AG04450 (cell line): ENCODE results near the gene WSB2. TPM values are rescaled to one million over a fixed set of nuclear protein-coding genes. Genes with fewer than 3 reads are reported as not detected.

Source experiments
- CTCF ChIA-PET: fragments of 300-600, 350-600 bp; formaldehyde crosslinking; extraction: SDS; loops from one replicate; lab custom pipeline; 2022; ENCODE audit warnings: antibody characterized with exemption, inconsistent platforms; lab: Charles Lee
- POLR2A ChIA-PET: fragments of 350-600 bp; formaldehyde crosslinking; extraction: SDS; loops from one replicate; lab custom pipeline; 2021; ENCODE audit warnings: antibody characterized with exemption, inconsistent platforms; lab: Yijun Ruan, JAX
- DNase-seq: peaks from one replicate; pipeline ENCODE4 v3.0.0-alpha.2; 2011; ENCODE audit warnings: low read depth, low spot score
- H3K27ac ChIP-seq: one replicate; pipeline ENCODE4 v1.5.1; 2012; ENCODE audit warnings: low read depth, low read length, control low read depth
- H3K27me3 ChIP-seq: one replicate; pipeline ENCODE4 v1.6.0; 2012; ENCODE audit warnings: low read length; ENCODE audit not compliant: control insufficient read depth, insufficient read depth
- H3K4me3 ChIP-seq: 2 replicates; pipeline ENCODE4 v1.5.1; 2011; ENCODE audit warnings: mild to moderate bottlenecking, low read depth, low read length, control low read depth
- H3K9me3 ChIP-seq: 2 replicates; pipeline ENCODE4 v1.5.1; 2012; ENCODE audit warnings: low read length; ENCODE audit not compliant: control insufficient read depth, insufficient read depth
- polyA plus RNA-seq: library from polyadenylated mRNA; depleted of rRNA; stranded (reverse); fragments of >200 nt; gene quantifications from 2 replicates; pipeline ENCODE4 v1.2.3, GENCODE V29; 2011
- TF ChIP-seq, protein P1 (sequence below): IDR thresholded peaks from 2 replicates; pipeline ENCODE4 v1.5.1; 2011; ENCODE audit warnings: low read depth, low read length, control low read depth, inconsistent platforms

WSB2 gene
- polyA plus RNA-seq, 1 experiment: 111 TPM

DNA sequence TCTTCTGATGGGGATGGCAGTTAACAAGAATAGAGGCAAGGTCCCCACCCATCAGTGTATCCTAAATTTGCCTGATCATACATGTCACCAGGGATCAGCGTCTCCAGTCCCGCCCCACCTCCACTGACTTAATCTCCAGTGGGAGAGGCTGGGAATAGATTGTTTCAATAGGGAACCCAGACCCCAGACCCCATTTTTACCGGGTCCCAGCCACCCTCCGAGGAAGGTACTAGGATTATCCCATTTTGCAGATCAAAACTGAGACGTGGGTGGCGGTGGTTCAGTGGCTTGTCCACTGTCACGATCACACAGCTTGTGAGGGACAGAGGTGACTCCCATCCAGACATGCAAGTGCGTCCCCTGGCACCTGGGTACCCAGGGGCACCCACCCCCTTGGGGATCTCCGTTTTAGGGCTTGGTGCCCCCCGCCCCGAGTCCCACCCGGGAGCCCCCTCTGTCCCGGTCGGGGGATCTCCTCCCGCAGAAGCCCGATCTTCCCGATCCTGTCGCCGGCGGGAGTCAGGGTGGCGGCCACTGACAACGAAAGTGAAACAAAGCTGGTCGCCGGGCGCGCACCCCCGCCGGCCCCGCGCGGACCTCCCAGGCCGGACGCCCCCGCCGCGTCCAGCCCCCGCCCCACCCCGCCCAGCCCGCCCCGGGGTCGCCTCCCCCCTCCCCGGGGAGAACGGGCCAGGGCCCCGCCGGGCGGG is 523 bp downstream of the WSB2 start:
- H3K9me3 ChIP-seq: no peaks in the 10 kb centered on the region
- no peak for DNase-seq
- ChIA-PET CTCF (interaction anchor here (0.7 kb wide), 1 partner anchor 27 kb away, joined by 4 read pairs; no protein-coding TSS in a partner anchor), POLR2A (interaction anchor here (0.6 to 1.2 kb wide), 5 partner anchors 9 to 75 kb away, joined by 3 to 6 read pairs (median 5); partner anchors contain the start of gene PEBP1)
- H3K27me3 ChIP-seq: no peaks in the 10 kb centered on the region
- TF ChIP-seq, protein P1, sequence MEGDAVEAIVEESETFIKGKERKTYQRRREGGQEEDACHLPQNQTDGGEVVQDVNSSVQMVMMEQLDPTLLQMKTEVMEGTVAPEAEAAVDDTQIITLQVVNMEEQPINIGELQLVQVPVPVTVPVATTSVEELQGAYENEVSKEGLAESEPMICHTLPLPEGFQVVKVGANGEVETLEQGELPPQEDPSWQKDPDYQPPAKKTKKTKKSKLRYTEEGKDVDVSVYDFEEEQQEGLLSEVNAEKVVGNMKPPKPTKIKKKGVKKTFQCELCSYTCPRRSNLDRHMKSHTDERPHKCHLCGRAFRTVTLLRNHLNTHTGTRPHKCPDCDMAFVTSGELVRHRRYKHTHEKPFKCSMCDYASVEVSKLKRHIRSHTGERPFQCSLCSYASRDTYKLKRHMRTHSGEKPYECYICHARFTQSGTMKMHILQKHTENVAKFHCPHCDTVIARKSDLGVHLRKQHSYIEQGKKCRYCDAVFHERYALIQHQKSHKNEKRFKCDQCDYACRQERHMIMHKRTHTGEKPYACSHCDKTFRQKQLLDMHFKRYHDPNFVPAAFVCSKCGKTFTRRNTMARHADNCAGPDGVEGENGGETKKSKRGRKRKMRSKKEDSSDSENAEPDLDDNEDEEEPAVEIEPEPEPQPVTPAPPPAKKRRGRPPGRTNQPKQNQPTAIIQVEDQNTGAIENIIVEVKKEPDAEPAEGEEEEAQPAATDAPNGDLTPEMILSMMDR: no peak
- peak overlapping the region; percentile 69 for H3K4me3 ChIP-seq
- H3K27ac ChIP-seq: peak overlapping the region; percentile 93

DNA sequence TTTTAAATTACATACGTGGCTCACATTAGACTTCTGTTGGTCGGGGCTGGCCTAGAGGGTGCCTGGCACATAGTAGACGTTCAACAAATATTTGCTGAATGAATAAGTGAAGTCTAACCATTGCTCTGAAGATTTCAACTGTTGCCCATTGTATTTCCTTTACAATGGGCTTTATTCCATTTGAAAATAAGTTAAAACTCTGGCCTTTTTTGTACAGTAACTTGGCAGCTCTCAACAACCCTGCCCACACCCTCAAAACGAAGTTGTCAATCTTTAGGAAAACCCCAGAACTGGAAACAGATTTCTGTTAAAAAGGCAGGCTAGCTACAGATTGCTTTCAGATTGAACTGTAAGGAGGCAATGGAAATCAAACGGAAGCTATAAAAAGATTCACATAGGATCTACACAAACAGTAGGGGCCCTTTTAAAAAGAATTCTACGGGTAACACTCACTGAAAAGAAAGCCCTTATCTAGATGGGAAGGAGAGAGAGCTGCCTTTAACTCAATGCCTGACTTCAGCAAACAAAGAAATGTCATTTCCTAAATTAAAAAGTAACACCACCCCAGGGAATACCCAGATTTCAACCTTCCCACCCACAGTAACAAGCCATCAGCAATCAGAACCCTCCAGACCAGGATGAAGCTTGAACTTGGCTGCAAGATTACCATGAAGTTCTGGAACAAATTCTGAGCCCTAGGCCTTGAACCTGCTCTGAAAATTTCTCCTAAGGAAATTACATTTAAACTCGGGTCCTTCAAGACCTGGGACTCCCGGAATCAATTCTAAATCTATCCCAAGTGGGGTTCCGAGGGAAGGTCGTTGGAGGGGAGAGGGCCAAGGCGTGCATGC is 1.4 kb downstream of the WSB2 start:
- Histone ChIP-seq H3K4me3 (peak overlapping the region; percentile 69), H3K27ac (peak overlapping the region; percentile 93), H3K27me3 (no peaks in the 10 kb centered on the region), H3K9me3 (no peaks in the 10 kb centered on the region)
- DNase-seq: no peak
- ChIA-PET CTCF (interaction anchor here (0.7 to 1.0 kb wide), 3 partner anchors 26 to 316 kb away, joined by 3 to 5 read pairs (median 4); no protein-coding TSS in a partner anchor), POLR2A (interaction anchor here (0.6 kb wide), 1 partner anchor 73 kb away, joined by 5 read pairs; no protein-coding TSS in a partner anchor)
- TF ChIP-seq, protein P1: no peak

DNA sequence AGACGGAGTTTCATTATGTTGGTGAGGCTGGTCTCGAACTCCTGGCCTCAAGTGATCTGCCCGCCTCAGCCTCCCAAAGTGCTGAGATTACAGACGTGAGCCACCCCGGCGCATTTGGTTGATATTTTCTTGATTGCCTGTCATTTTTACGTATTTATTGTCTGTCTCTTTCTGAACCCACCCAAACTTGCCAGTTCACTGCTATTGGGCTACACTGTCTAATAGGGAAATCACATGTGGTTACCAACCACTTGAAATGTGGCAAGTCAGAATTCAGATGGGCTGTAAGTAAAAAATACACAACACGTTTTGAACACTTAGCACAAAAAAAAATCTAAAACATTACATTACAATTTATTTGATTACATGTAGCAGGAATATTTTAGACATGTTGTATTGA is 2.1 kb downstream of the WSB2 start:
- no peak for DNase-seq
- Histone ChIP-seq H3K9me3 (no peaks in the 10 kb centered on the region), H3K27me3 (no peaks in the 10 kb centered on the region), H3K4me3 (no peak overlapping the region), H3K27ac (no peak overlapping the region)
- TF ChIP-seq, protein P1: no peak
- POLR2A ChIA-PET: interaction anchor here (0.6 kb wide), 1 partner anchor 72 kb away, joined by 5 read pairs; no protein-coding TSS in a partner anchor
- CTCF ChIA-PET: interaction anchor here (0.9 to 1.0 kb wide), 2 partner anchors 62 to 317 kb away, joined by 3 to 5 read pairs; no protein-coding TSS in a partner anchor

DNA sequence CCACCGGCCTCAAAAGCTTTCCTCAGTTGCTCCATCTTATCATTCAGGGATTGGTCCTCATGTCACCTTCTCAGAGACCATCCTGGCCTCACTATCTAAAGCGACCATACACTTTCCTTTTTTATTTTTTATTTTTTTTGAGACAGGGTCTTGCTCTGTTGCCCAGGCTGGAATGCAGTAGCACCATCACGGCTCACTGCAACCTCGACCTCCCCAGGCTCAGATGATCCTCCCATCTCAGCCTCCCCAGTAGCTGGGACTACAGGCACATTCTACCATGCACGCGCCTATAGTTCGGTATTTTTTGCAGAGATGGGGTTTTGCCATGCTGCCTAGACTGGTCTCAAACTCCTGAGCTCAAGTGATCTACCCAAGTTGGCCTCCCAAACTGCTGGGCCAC is 2.8 kb downstream of the WSB2 start:
- no peak for DNase-seq

More for the DNA sequence above, 2.8 kb downstream of the WSB2 start:
- TF ChIP-seq, protein P1: no peak
- ChIA-PET CTCF (interaction anchor here (2.4 kb wide), 1 partner anchor 23 kb away, joined by 15 read pairs; no protein-coding TSS in a partner anchor), POLR2A (no interaction called here)
- H3K27me3 ChIP-seq: no peaks in the 10 kb centered on the region
- no peaks in the 10 kb centered on the region for H3K9me3 ChIP-seq
- H3K4me3 ChIP-seq: no peak overlapping the region
- no peak overlapping the region for H3K27ac ChIP-seq
